Bronchial epithelial cell (primary cell): ENCODE data around the gene PTK7. TPM values are rescaled to one million over a fixed set of nuclear protein-coding genes. Genes with fewer than 3 reads are reported as not detected.

Source experiments
- DNase-seq: peaks from one replicate; pipeline ENCODE4 v3.0.0-alpha.2; 2010; ENCODE audit warnings: low read depth
- FAIRE-seq: peaks from 2 replicates; lab custom pipeline; 2011; peaks lifted over from hg19 to GRCh38; lab: Jason Lieb, UNC
- H3K27me3 ChIP-seq: 2 replicates; pipeline ENCODE4 v1.5.1; 2011; ENCODE audit warnings: low read length; ENCODE audit not compliant: control insufficient read depth, insufficient read depth
- H3K36me3 ChIP-seq: 2 replicates; pipeline ENCODE4 v1.5.1; 2011; ENCODE audit warnings: low read length; ENCODE audit not compliant: control insufficient read depth, insufficient read depth
- H3K4me3 ChIP-seq: 2 replicates; pipeline ENCODE4 v1.5.1; 2011; ENCODE audit warnings: mild to moderate bottlenecking, low read depth, low read length, control low read depth
- total RNA-seq: library from RNA; depleted of rRNA; stranded (reverse); fragments of >200 nt; gene quantifications from 2 replicates; pipeline ENCODE4 v1.2.1, GENCODE V29; 2014
- TF ChIP-seq, protein P1 (sequence below): IDR thresholded peaks from 2 replicates; pipeline ENCODE4 v1.5.1; 2011; ENCODE audit warnings: mild to moderate bottlenecking, moderate library complexity, low read length, control low read depth, inconsistent platforms; ENCODE audit not compliant: insufficient read depth, severe bottlenecking

Gene PTK7
- total RNA-seq, 1 donor from 2014 or later: 53.2 TPM

DNA sequence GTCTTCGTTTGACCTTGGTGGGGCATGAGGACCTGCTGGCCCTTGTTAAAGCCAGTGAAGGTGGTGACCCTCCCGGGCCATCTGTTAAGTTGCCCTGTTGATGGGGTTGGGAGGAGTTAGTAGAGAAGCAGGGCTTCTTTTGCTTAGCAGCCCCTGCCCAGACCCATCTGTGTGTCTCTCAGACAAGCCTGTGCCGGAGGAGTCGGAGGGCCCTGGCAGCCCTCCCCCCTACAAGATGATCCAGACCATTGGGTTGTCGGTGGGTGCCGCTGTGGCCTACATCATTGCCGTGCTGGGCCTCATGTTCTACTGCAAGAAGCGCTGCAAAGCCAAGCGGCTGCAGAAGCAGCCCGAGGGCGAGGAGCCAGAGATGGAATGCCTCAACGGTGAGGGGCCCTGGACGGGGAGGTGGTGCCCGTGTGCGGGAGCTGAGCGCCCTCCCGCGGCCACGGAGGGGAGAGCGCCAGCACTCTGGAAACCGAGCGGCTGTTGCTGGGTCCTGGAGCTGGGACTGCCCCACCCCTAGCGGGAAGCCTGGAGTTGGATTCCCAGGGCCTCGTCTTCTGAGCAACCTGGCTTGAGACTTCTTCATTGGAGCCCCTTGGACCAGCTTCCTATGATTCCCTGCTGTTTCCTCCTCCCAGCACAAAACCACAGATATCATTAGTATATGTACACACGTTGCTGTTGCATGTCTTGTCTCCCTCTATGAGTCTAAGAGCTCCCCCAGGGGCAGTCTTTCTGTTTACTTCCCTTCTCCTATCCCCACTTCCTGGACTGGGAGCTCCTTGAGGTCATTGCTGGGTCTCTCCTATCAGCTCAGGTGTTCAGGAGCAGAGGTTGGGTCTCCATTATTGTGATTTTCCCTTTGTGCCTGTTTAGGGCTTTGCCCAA is 67.4 kb downstream of the PTK7 start:
- H3K4me3 ChIP-seq: no peak overlapping the region
- no peaks in the 10 kb centered on the region for H3K27me3 ChIP-seq
- DNase-seq (peak; percentile 70), FAIRE-seq (no peak)
- H3K36me3 ChIP-seq: peaks cover 31% of the 10 kb centered on the region
- TF ChIP-seq, protein P1, sequence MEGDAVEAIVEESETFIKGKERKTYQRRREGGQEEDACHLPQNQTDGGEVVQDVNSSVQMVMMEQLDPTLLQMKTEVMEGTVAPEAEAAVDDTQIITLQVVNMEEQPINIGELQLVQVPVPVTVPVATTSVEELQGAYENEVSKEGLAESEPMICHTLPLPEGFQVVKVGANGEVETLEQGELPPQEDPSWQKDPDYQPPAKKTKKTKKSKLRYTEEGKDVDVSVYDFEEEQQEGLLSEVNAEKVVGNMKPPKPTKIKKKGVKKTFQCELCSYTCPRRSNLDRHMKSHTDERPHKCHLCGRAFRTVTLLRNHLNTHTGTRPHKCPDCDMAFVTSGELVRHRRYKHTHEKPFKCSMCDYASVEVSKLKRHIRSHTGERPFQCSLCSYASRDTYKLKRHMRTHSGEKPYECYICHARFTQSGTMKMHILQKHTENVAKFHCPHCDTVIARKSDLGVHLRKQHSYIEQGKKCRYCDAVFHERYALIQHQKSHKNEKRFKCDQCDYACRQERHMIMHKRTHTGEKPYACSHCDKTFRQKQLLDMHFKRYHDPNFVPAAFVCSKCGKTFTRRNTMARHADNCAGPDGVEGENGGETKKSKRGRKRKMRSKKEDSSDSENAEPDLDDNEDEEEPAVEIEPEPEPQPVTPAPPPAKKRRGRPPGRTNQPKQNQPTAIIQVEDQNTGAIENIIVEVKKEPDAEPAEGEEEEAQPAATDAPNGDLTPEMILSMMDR: peak; percentile 100

DNA sequence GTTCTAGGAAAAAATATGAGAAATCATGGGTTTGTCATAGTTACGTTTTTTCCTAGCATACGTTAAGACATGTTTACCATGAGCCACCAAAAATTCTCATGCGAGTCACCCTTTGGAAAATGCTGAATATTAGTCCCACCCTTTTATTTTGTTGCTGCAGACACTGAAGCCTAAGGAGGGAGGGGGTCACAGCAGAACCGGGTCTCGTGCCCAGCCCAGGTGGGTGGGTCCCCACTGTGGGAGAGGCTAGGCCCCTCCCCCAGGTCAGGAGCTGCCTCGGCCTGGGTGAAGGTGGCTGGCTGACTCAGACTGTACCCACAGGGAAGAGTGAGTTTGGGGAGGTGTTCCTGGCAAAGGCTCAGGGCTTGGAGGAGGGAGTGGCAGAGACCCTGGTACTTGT is 68.8 kb downstream of the PTK7 start:
- H3K27me3 ChIP-seq: no peaks in the 10 kb centered on the region
- no peak for FAIRE-seq
- peaks cover 26% of the 10 kb centered on the region for H3K36me3 ChIP-seq
- TF ChIP-seq, protein P1: no peak
- DNase-seq: peak; percentile 79
- H3K4me3 ChIP-seq: no peak overlapping the region

DNA sequence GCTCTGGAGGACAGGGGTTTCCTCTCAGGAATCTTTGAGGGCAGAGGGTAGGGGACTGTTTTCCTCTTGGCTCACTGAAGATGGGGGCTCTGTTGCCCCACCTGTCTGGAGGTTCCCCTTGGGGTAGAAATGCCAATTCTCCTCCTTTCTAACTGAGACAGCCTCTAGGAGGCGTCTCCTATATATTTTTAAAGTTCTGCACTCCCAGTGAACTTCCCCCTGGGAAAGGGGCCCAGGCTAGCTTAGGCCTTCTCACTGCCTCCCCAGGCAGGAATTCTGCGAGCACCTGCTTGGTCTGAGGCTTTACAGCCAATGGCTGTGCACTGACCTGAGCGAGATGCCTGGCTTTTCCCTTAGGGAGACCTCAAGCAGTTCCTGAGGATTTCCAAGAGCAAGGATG is 70.1 kb downstream of the PTK7 start:
- H3K27me3 ChIP-seq: no peaks in the 10 kb centered on the region
- DNase-seq: no peak
- no peak for FAIRE-seq
- TF ChIP-seq, protein P1: no peak
- H3K4me3 ChIP-seq: no peak overlapping the region
- H3K36me3 ChIP-seq: peaks cover 26% of the 10 kb centered on the region

DNA sequence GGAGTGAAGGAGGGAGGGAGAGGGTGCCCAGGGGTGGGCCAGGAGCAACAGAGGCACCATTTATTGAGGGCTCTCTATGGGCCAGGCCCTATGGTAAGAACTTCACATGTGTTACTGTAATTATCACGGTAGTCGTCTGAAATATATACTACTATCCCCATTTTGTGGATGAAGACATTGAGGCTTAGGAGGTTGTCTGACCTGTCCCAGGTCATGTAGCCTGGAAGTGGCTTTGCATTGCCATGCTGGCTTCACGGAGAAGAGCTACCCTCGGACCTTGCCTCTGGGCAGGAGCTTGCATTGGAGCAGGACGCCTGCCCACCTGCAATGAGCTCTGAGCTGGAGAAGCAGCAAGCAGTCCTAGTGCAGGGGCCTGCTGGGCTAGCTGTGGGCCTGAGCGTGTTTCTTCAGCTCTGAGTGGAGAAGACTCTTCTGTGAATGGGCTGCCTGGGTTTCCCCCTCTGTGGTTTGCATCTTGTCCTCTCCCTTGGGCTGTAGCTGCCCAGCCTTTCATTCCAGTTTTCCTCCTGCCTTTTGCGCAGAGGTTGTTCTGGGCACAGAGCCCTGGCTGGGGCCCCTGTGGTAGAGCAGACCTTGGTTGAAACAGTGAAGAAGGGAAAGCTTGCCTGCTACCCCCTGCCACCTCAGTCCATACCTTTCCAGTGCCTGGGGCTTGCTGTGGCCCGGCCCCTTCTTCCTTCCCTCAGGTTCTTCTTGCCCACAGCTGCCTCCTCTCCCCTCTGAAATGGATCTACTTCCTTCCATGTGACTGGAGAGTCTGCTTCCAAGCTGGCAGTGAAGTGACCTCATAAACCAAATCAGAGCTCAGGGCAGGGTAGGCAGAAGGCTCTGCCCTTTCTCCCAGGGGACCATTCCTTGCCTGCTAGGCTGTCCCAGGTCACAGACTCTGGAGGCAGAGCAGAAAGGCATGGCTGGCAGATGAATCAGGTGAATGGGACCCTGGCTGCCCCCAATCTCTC is 70.9 kb downstream of the PTK7 start:
- Histone ChIP-seq H3K27me3 (no peaks in the 10 kb centered on the region), H3K36me3 (peaks cover 25% of the 10 kb centered on the region), H3K4me3 (no peak overlapping the region)
- TF ChIP-seq, protein P1: no peak
- FAIRE-seq: no peak
- no peak for DNase-seq

DNA sequence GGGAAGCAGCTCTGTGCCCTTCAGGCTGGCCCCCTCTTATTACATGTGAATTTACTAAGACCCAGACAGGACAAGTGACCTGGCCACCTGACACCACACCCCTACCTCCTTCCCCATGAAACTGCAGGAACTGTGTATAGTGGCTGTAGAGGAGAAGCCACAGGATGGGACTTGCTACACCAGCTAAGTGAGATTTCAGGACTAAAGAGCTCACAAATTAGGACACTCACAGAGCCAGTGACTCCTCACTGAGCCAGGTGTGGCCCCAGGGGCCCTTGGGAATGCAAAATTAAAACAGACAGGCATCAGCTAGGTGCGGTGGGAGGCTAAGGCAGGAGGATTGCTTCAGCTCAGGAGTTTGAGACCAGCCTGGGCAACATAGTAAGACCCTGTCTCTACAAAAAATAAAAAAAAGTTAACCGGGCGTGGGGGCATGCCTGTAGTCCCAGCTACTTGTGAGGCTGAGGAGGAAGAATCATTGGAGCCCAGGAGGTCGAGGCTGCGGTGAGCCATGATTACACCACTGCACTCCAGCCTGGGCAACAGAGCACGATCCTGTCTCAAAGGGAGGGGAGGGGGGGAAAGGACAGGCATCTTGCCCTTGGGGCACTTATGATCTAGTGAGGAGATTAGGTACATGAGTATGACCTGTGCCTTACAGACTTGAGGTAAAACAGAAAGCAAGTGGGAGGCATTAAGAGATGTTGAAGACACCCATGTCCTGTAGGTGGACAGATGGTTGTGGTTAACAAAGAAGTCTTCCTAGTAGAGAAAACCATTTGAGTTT is 71.8 kb downstream of the PTK7 start:
- no peak overlapping the region for H3K4me3 ChIP-seq
- no peaks in the 10 kb centered on the region for H3K27me3 ChIP-seq
- TF ChIP-seq, protein P1: no peak
- H3K36me3 ChIP-seq: peaks cover 26% of the 10 kb centered on the region
- DNase-seq (no peak), FAIRE-seq (no peak)
